K562 (cell line): ENCODE measurements around the gene DGUOK.

Experiments
- CHD2 ChIP-seq: IDR thresholded peaks from 2 replicates; pipeline ENCODE4 v1.6.1; 2011; ENCODE audit warnings: low read depth, low read length
- EZH2 ChIP-seq: IDR thresholded peaks from 2 replicates; pipeline ENCODE4 v1.6.1; 2012; ENCODE audit warnings: low read depth, mild to moderate bottlenecking, inconsistent platforms, low read length, borderline replicate concordance
- KLF1 ChIP-seq: fragments of 450-650 bp; IDR thresholded peaks from 2 replicates; pipeline ENCODE4 v1.6.1; 2016; ENCODE audit warnings: missing genetic modification characterization, missing compliant biosample characterization
- NFRKB ChIP-seq: fragments of 450-650 bp; IDR thresholded peaks from 2 replicates; pipeline ENCODE4 v1.6.1; 2016; ENCODE audit warnings: low read depth
- NFYB ChIP-seq: IDR thresholded peaks from 2 replicates; pipeline ENCODE4 v1.6.1; 2011; ENCODE audit warnings: mild to moderate bottlenecking, moderate library complexity; ENCODE audit not compliant: insufficient read length; ENCODE audit errors: extremely low read depth
- PRPF4 ChIP-seq: fragments of 200-400 bp; formaldehyde crosslinking; IDR thresholded peaks from one replicate; pipeline ENCODE4 v1.6.1; 2017; ENCODE audit warnings: low read length, low read depth, mild to moderate bottlenecking; ENCODE audit not compliant: insufficient read depth, poor library complexity, severe bottlenecking
- ZC3H11A ChIP-seq: IDR thresholded peaks from 2 replicates; pipeline ENCODE4 v1.6.1; 2012; ENCODE audit warnings: low read depth, low read length, improper control_type of control experiment
- ZFX ChIP-seq: sonication (generic); formaldehyde crosslinking; IDR thresholded peaks from 2 replicates; pipeline ENCODE4 v1.8.0; 2022; ENCODE audit warnings: mild to moderate bottlenecking, missing genetic modification reagents, moderate library complexity
- TF ChIP-seq, protein P1 (sequence below): fragments of 450-650 bp; formaldehyde crosslinking; IDR thresholded peaks from 2 replicates; pipeline ENCODE4 v1.4.0; 2022; ENCODE audit warnings: mild to moderate bottlenecking, moderate library complexity

DNA sequence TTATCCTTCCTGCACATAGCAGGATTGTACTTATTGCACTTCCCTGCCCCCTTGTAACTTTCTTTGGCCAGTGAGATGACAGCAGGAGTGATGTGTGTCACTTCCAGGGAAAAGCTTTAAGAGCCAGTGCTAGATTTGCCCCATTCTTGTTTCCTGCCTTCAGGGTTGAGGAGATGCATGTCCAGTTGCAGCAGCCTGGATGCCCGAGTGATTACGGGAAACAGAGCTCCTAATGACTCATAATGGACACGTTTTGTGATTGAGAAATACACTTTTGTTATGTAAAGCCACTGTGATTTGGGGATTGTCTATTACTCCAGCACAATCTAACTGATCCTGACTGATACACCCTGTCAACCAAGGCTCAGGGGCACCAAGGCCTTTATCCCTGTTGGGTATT, 53.0 kb downstream of the DGUOK start:
- no peak for TF ChIP-seq PRPF4
- TF ChIP-seq CHD2: no peak
- TF ChIP-seq KLF1 (tag): no peak
- TF ChIP-seq ZC3H11A: no peak
- TF ChIP-seq EZH2: no peak
- TF ChIP-seq NFYB: no peak
- TF ChIP-seq ZFX (CRISPR knock-in tag): no peak
- TF ChIP-seq, protein P1, sequence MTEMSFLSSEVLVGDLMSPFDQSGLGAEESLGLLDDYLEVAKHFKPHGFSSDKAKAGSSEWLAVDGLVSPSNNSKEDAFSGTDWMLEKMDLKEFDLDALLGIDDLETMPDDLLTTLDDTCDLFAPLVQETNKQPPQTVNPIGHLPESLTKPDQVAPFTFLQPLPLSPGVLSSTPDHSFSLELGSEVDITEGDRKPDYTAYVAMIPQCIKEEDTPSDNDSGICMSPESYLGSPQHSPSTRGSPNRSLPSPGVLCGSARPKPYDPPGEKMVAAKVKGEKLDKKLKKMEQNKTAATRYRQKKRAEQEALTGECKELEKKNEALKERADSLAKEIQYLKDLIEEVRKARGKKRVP (CRISPR knock-in tag): no peak
- TF ChIP-seq NFRKB: no peak
